ENCODE measurements around the gene EIF2B1.

GRCh38 chr12:123645878-123646277 is 12.4 kb upstream of the EIF2B1 start:
- TF ChIP-seq CTCF (conservative IDR thresholded peaks at IDR 0.05 in 1 of 2, IDR thresholded peaks at IDR 0.05 in 1 of 2; ENCODE audit: low read depth in 1 of 2, low read length in 2 of 2) (no peak), EZH2 (IDR thresholded peaks at IDR 0.05; ENCODE audit: low read length, missing control alignments) (no peak)

Data from fibroblast of lung (primary cell).